PC-3 (cell line): ENCODE data around the gene WDR59. TPM values are rescaled to one million over a fixed set of nuclear protein-coding genes. Genes with fewer than 3 reads are reported as not detected.

Experiments
- ATAC-seq: fragments of 200-7000 bp; cut with Tn5 transposase; 2 replicates; pipeline ENCODE4 v1.9.1; 2020; ENCODE audit warnings: mild to moderate bottlenecking, moderate library complexity
- BruUV-seq: library from RNA; stranded (reverse); fragments of 400-500 nt; replicated peaks from 2 replicates; lab custom pipeline; 2021; lab: Mats Ljungman, UMichigan
- CTCF ChIA-PET: fragments of 300-600 bp; sonication (Branson Sonifier 250); formaldehyde crosslinking; loops from one replicate; lab custom pipeline; 2022; ENCODE audit warnings: antibody characterized with exemption; lab: Charles Lee
- POLR2A ChIA-PET: fragments of 300-600 bp; sonication (Branson Sonifier 250); formaldehyde crosslinking; loops from one replicate; lab custom pipeline; 2022; ENCODE audit warnings: antibody characterized with exemption; ENCODE audit not compliant: unreplicated experiment; lab: Charles Lee
- DNase-seq: peaks from one replicate; pipeline ENCODE4 v3.0.0-alpha.2; 2015
- H2AFZ ChIP-seq: fragments of 300-600 bp; sonication (generic); 2 replicates; pipeline ENCODE4 v1.6.0; 2016; ENCODE audit warnings: antibody characterized with exemption, low read length
- H3F3A ChIP-seq: fragments of 300-600 bp; sonication (generic); one replicate; pipeline ENCODE4 v1.6.0; 2017; ENCODE audit warnings: antibody characterized with exemption, low read length, control low read depth, mild to moderate bottlenecking; ENCODE audit not compliant: unreplicated experiment
- H3K27ac ChIP-seq: fragments of 300-600 bp; sonication (generic); 2 replicates; pipeline ENCODE4 v1.5.1; 2016; ENCODE audit warnings: mild to moderate bottlenecking, low read length
- H3K27me3 ChIP-seq: fragments of 300-600 bp; sonication (generic); 2 replicates; pipeline ENCODE4 v1.6.1; 2016; ENCODE audit warnings: low read length, mixed read lengths
- H3K36me3 ChIP-seq: fragments of 300-600 bp; sonication (generic); 2 replicates; pipeline ENCODE4 v1.6.1; 2016; ENCODE audit warnings: low read depth, mixed run types, low read length, mixed read lengths
- H3K4me1 ChIP-seq: fragments of 300-600 bp; sonication (generic); 2 replicates; pipeline ENCODE4 v1.5.1; 2016; ENCODE audit warnings: low read length; ENCODE audit not compliant: insufficient read depth
- H3K4me2 ChIP-seq: fragments of 300-600 bp; sonication (generic); 2 replicates; pipeline ENCODE4 v1.6.0; 2016; ENCODE audit warnings: low read length
- H3K4me3 ChIP-seq: fragments of 300-600 bp; sonication (generic); 2 replicates; pipeline ENCODE4 v1.5.1; 2016; ENCODE audit warnings: mild to moderate bottlenecking, low read length, mixed read lengths
- H3K79me2 ChIP-seq: fragments of 300-600 bp; sonication (generic); 2 replicates; pipeline ENCODE4 v1.6.1; 2017; ENCODE audit warnings: low read length, mixed read lengths
- H3K9ac ChIP-seq: fragments of 300-600 bp; sonication (generic); 2 replicates; pipeline ENCODE4 v1.6.0; 2016; ENCODE audit warnings: mild to moderate bottlenecking, low read length
- H3K9me2 ChIP-seq: fragments of 300-600 bp; sonication (generic); replicated peaks from 2 replicates; pipeline ENCODE4 v1.6.1; 2016; ENCODE audit warnings: mixed run types, low read length, mixed read lengths
- H3K9me3 ChIP-seq: fragments of 300-600 bp; sonication (generic); 2 replicates; pipeline ENCODE4 v1.6.1; 2016; ENCODE audit warnings: low read length, mixed read lengths
- H4K20me1 ChIP-seq: fragments of 300-600 bp; sonication (generic); 2 replicates; pipeline ENCODE4 v1.6.1; 2016; ENCODE audit warnings: low read length, mixed read lengths
- CTCF ChIP-seq: fragments of 300-600 bp; sonication (generic); conservative IDR thresholded peaks from 2 replicates; pipeline ENCODE4 v1.5.1; 2017; ENCODE audit warnings: antibody characterized with exemption, low read depth, mild to moderate bottlenecking, low read length
- EZH2 ChIP-seq: fragments of 300-600 bp; sonication (generic); IDR thresholded peaks from one replicate; pipeline ENCODE4 v1.6.1; 2017; ENCODE audit warnings: antibody characterized with exemption, mild to moderate bottlenecking, low read length; ENCODE audit not compliant: unreplicated experiment
- EZH2phosphoT487 ChIP-seq: fragments of 300-600 bp; sonication (generic); IDR thresholded peaks from 2 replicates; pipeline ENCODE4 v1.6.1; 2018; ENCODE audit warnings: mild to moderate bottlenecking, antibody characterized with exemption, low read length, borderline replicate concordance
- intact Hi-C: fragments of 100-400 bp; cut with micrococcal nuclease; formaldehyde crosslinking; loops from 2 replicates; pipeline ENCODE4 v1.9.0; 2023
- total RNA-seq: library from RNA; depleted of rRNA; stranded (reverse); fragments of >200 nt; gene quantifications from 2 replicates; pipeline ENCODE4 v1.2.3, GENCODE V29; 2014

Gene WDR59
- total RNA-seq, 1 experiment from 2014 or later, result 11.8 TPM

GRCh38 chr16:75019586-75019985 lies 34.7 kb upstream of the WDR59 start:
- no peak overlapping the region for H3K27ac ChIP-seq
- H3K36me3 ChIP-seq, result peaks cover 9% of the 10 kb centered on the region
- H3K4me1 ChIP-seq, result peaks cover 17% of the 10 kb centered on the region
- H3K4me2 ChIP-seq, result no peak overlapping the region
- CTCF ChIA-PET, result no interaction called here
- no peaks in the 10 kb centered on the region for H3F3A ChIP-seq
- no peak overlapping the region for H3K9ac ChIP-seq
- H3K79me2 ChIP-seq, result peaks cover 87% of the 10 kb centered on the region
- ATAC-seq, result no peak
- H3K27me3 ChIP-seq, result no peaks in the 10 kb centered on the region
- no peak overlapping the region for H3K4me3 ChIP-seq
- DNase-seq, result no peak
- intact Hi-C loops, result no loop called here
- BruUV-seq, result no TSS peak
- peaks cover 7% of the 10 kb centered on the region; the same call in 1 of the 2 replicates for H4K20me1 ChIP-seq
- H3K9me3 ChIP-seq, result peaks cover 5% of the 10 kb centered on the region
- H3K9me2 ChIP-seq, result no peaks in the 10 kb centered on the region
- POLR2A ChIA-PET, result no interaction called here
- TF ChIP-seq EZH2phosphoT487 (no peak), CTCF (no peak), EZH2 (no peak)
- H2AFZ ChIP-seq, result no peak overlapping the region

- POLR2A ChIA-PET, result no interaction called here
Measured at GRCh38 chr16:75019007-75019406, 34.1 kb upstream of the WDR59 start.

More at GRCh38 chr16:75019007-75019406, 34.1 kb upstream of the WDR59 start:
- Histone ChIP-seq H3K27me3 (no peaks in the 10 kb centered on the region), H3K4me2 (no peak overlapping the region), H4K20me1 (peaks cover 11% of the 10 kb centered on the region; the same call in 1 of the 2 replicates), H3K4me1 (peaks cover 17% of the 10 kb centered on the region), H3F3A (no peaks in the 10 kb centered on the region), H2AFZ (no peak overlapping the region), H3K4me3 (no peak overlapping the region), H3K9me2 (no peaks in the 10 kb centered on the region), H3K79me2 (peaks cover 87% of the 10 kb centered on the region), H3K36me3 (peaks cover 9% of the 10 kb centered on the region), H3K9me3 (peaks cover 5% of the 10 kb centered on the region), H3K27ac (no peak overlapping the region), H3K9ac (no peak overlapping the region)
- no TSS peak for BruUV-seq
- ATAC-seq (no peak), DNase-seq (no peak)
- TF ChIP-seq EZH2phosphoT487 (no peak), CTCF (no peak), EZH2 (no peak)
- intact Hi-C loops, result no loop called here
- CTCF ChIA-PET, result no interaction called here
